ENCODE data around the gene B3GNT8.

B3GNT8 gene

GRCh38 chr19:41407271-41407670, 19.9 kb downstream of the B3GNT8 start:
- Histone ChIP-seq H3K4me1 (ENCODE audit: control insufficient read depth in 1 of 2, insufficient read depth in 2 of 2, low read length in 2 of 2) (peaks cover 8 to 18% of the 10 kb centered on the region in 2 donors), H3K27ac (ENCODE audit: low read depth, low read length) (no peak overlapping the region), H3K36me3 (ENCODE audit: control insufficient read depth in 1 of 2, insufficient read depth in 2 of 2, low read length in 2 of 2) (peaks cover 11 to 17% of the 10 kb centered on the region in 2 donors), H3K4me3 (ENCODE audit: low read depth in 1 of 2, low read length in 2 of 2) (no peak overlapping the region), H3K9me3 (ENCODE audit: control insufficient read depth in 1 of 2, low read length in 2 of 2) (no peaks in the 10 kb centered on the region), H3K27me3 (ENCODE audit: control insufficient read depth in 1 of 2, insufficient read depth in 2 of 2, low read length in 2 of 2) (no peaks in the 10 kb centered on the region), H3K9ac (ENCODE audit: low read depth in 1 of 2, low read length in 2 of 2) (no peak overlapping the region)

GRCh38 chr19:41405776-41406175, 21.4 kb downstream of the B3GNT8 start:
- peaks cover 8 to 18% of the 10 kb centered on the region in 2 donors for H3K4me1 ChIP-seq (ENCODE audit: control insufficient read depth in 1 of 2, insufficient read depth in 2 of 2, low read length in 2 of 2)
- no peak overlapping the region for H3K9ac ChIP-seq (ENCODE audit: low read depth in 1 of 2, low read length in 2 of 2)
- H3K4me3 ChIP-seq (ENCODE audit: low read depth in 1 of 2, low read length in 2 of 2): no peak overlapping the region
- H3K27ac ChIP-seq (ENCODE audit: low read depth, low read length): no peak overlapping the region
- H3K9me3 ChIP-seq (ENCODE audit: control insufficient read depth in 1 of 2, low read length in 2 of 2): no peaks in the 10 kb centered on the region
- H3K27me3 ChIP-seq (ENCODE audit: control insufficient read depth in 1 of 2, insufficient read depth in 2 of 2, low read length in 2 of 2): no peaks in the 10 kb centered on the region
- H3K36me3 ChIP-seq (ENCODE audit: control insufficient read depth in 1 of 2, insufficient read depth in 2 of 2, low read length in 2 of 2): peaks cover 8 to 13% of the 10 kb centered on the region in 2 donors

- peaks cover 11 to 15% of the 10 kb centered on the region in 2 donors for H3K4me1 ChIP-seq (ENCODE audit: control insufficient read depth in 1 of 2, insufficient read depth in 2 of 2, low read length in 2 of 2)
- H3K9ac ChIP-seq (ENCODE audit: low read depth in 1 of 2, low read length in 2 of 2): no peak overlapping the region
- peaks cover 3 to 10% of the 10 kb centered on the region in 2 donors for H3K36me3 ChIP-seq (ENCODE audit: control insufficient read depth in 1 of 2, insufficient read depth in 2 of 2, low read length in 2 of 2)
- H3K9me3 ChIP-seq (ENCODE audit: control insufficient read depth in 1 of 2, low read length in 2 of 2): no peaks in the 10 kb centered on the region
- no peak overlapping the region for H3K27ac ChIP-seq (ENCODE audit: low read depth, low read length)
- H3K4me3 ChIP-seq (ENCODE audit: low read depth in 1 of 2, low read length in 2 of 2): no peak overlapping the region
- H3K27me3 ChIP-seq (ENCODE audit: control insufficient read depth in 1 of 2, insufficient read depth in 2 of 2, low read length in 2 of 2): no peaks in the 10 kb centered on the region
Measured at GRCh38 chr19:41403181-41403970, 23.8 kb downstream of the B3GNT8 start.

GRCh38 chr19:41402010-41402409, 25.2 kb downstream of the B3GNT8 start:
- H3K4me3 ChIP-seq (ENCODE audit: low read depth in 1 of 2, low read length in 2 of 2): no peak overlapping the region
- peaks cover 3 to 10% of the 10 kb centered on the region in 2 donors for H3K36me3 ChIP-seq (ENCODE audit: control insufficient read depth in 1 of 2, insufficient read depth in 2 of 2, low read length in 2 of 2)
- no peak overlapping the region for H3K27ac ChIP-seq (ENCODE audit: low read depth, low read length)
- H3K4me1 ChIP-seq (ENCODE audit: control insufficient read depth in 1 of 2, insufficient read depth in 2 of 2, low read length in 2 of 2): peaks cover 11 to 21% of the 10 kb centered on the region in 2 donors
- no peak overlapping the region for H3K9ac ChIP-seq (ENCODE audit: low read depth in 1 of 2, low read length in 2 of 2)
- no peaks in the 10 kb centered on the region for H3K9me3 ChIP-seq (ENCODE audit: control insufficient read depth in 1 of 2, low read length in 2 of 2)
- no peaks in the 10 kb centered on the region for H3K27me3 ChIP-seq (ENCODE audit: control insufficient read depth in 1 of 2, insufficient read depth in 2 of 2, low read length in 2 of 2)

- Histone ChIP-seq H3K9me3 (ENCODE audit: control insufficient read depth in 1 of 2, low read length in 2 of 2) (no peaks in the 10 kb centered on the region), H3K27me3 (ENCODE audit: control insufficient read depth in 1 of 2, insufficient read depth in 2 of 2, low read length in 2 of 2) (no peaks in the 10 kb centered on the region), H3K4me3 (ENCODE audit: low read depth in 1 of 2, low read length in 2 of 2) (no peak overlapping the region), H3K36me3 (ENCODE audit: control insufficient read depth in 1 of 2, insufficient read depth in 2 of 2, low read length in 2 of 2) (peaks cover 3 to 10% of the 10 kb centered on the region in 2 donors), H3K27ac (ENCODE audit: low read depth, low read length) (no peak overlapping the region), H3K4me1 (ENCODE audit: control insufficient read depth in 1 of 2, insufficient read depth in 2 of 2, low read length in 2 of 2) (peaks cover 12 to 25% of the 10 kb centered on the region in 2 donors), H3K9ac (ENCODE audit: low read depth in 1 of 2, low read length in 2 of 2) (no peak overlapping the region)
Measured at GRCh38 chr19:41401483-41401882, 25.7 kb downstream of the B3GNT8 start.

GRCh38 chr19:41399525-41399924, 27.6 kb downstream of the B3GNT8 start:
- Histone ChIP-seq H3K36me3 (ENCODE audit: control insufficient read depth in 1 of 2, insufficient read depth in 2 of 2, low read length in 2 of 2) (peaks cover 3 to 8% of the 10 kb centered on the region in 2 donors), H3K9ac (ENCODE audit: low read depth in 1 of 2, low read length in 2 of 2) (no peak overlapping the region), H3K27me3 (ENCODE audit: control insufficient read depth in 1 of 2, insufficient read depth in 2 of 2, low read length in 2 of 2) (no peaks in the 10 kb centered on the region), H3K4me3 (ENCODE audit: low read depth in 1 of 2, low read length in 2 of 2) (no peak overlapping the region), H3K9me3 (ENCODE audit: control insufficient read depth in 1 of 2, low read length in 2 of 2) (no peaks in the 10 kb centered on the region), H3K4me1 (ENCODE audit: control insufficient read depth in 1 of 2, insufficient read depth in 2 of 2, low read length in 2 of 2) (peaks cover 15 to 35% of the 10 kb centered on the region in 2 donors), H3K27ac (ENCODE audit: low read depth, low read length) (no peak overlapping the region)

GRCh38 chr19:41399091-41399490, 28.1 kb downstream of the B3GNT8 start:
- H3K4me1 ChIP-seq (ENCODE audit: control insufficient read depth in 1 of 2, insufficient read depth in 2 of 2, low read length in 2 of 2): peaks cover 15 to 35% of the 10 kb centered on the region in 2 donors

GRCh38 chr19:41398598-41398997, 28.6 kb downstream of the B3GNT8 start:
- Histone ChIP-seq H3K9me3 (ENCODE audit: control insufficient read depth in 1 of 2, low read length in 2 of 2) (no peaks in the 10 kb centered on the region), H3K36me3 (ENCODE audit: control insufficient read depth in 1 of 2, insufficient read depth in 2 of 2, low read length in 2 of 2) (peaks cover 3 to 8% of the 10 kb centered on the region in 2 donors), H3K27ac (ENCODE audit: low read depth, low read length) (no peak overlapping the region), H3K9ac (ENCODE audit: low read depth in 1 of 2, low read length in 2 of 2) (peak overlapping the region; percentile 89 to 95), H3K4me1 (ENCODE audit: control insufficient read depth in 1 of 2, insufficient read depth in 2 of 2, low read length in 2 of 2) (peaks cover 15 to 35% of the 10 kb centered on the region in 2 donors), H3K27me3 (ENCODE audit: control insufficient read depth in 1 of 2, insufficient read depth in 2 of 2, low read length in 2 of 2) (no peaks in the 10 kb centered on the region), H3K4me3 (ENCODE audit: low read depth in 1 of 2, low read length in 2 of 2) (peak overlapping the region; percentile 95 to 99)

More at GRCh38 chr19:41399091-41399490, 28.1 kb downstream of the B3GNT8 start:
- H3K4me3 ChIP-seq (ENCODE audit: low read depth in 1 of 2, low read length in 2 of 2): peak overlapping the region; percentile 95 to 99
- peak overlapping the region in 1 of 2 donors; percentile 89 for H3K9ac ChIP-seq (ENCODE audit: low read depth in 1 of 2, low read length in 2 of 2)
- peaks cover 3 to 8% of the 10 kb centered on the region in 2 donors for H3K36me3 ChIP-seq (ENCODE audit: control insufficient read depth in 1 of 2, insufficient read depth in 2 of 2, low read length in 2 of 2)
- no peaks in the 10 kb centered on the region for H3K27me3 ChIP-seq (ENCODE audit: control insufficient read depth in 1 of 2, insufficient read depth in 2 of 2, low read length in 2 of 2)
- H3K27ac ChIP-seq (ENCODE audit: low read depth, low read length): no peak overlapping the region
- no peaks in the 10 kb centered on the region for H3K9me3 ChIP-seq (ENCODE audit: control insufficient read depth in 1 of 2, low read length in 2 of 2)

- Histone ChIP-seq H3K9ac (ENCODE audit: low read depth in 1 of 2, low read length in 2 of 2) (peak overlapping the region; percentile 89 to 95), H3K4me1 (ENCODE audit: control insufficient read depth in 1 of 2, insufficient read depth in 2 of 2, low read length in 2 of 2) (peaks cover 15 to 31% of the 10 kb centered on the region in 2 donors), H3K27ac (ENCODE audit: low read depth, low read length) (peak overlapping the region; percentile 74), H3K36me3 (ENCODE audit: control insufficient read depth in 1 of 2, insufficient read depth in 2 of 2, low read length in 2 of 2) (peaks cover 0 to 7% of the 10 kb centered on the region in 2 donors), H3K9me3 (ENCODE audit: control insufficient read depth in 1 of 2, low read length in 2 of 2) (no peaks in the 10 kb centered on the region), H3K27me3 (ENCODE audit: control insufficient read depth in 1 of 2, insufficient read depth in 2 of 2, low read length in 2 of 2) (no peaks in the 10 kb centered on the region), H3K4me3 (ENCODE audit: low read depth in 1 of 2, low read length in 2 of 2) (peak overlapping the region; percentile 95 to 99)
Measured at GRCh38 chr19:41398050-41398418, 29.1 kb downstream of the B3GNT8 start.

Measured in duodenal mucosa (tissue), 2 donors.